SHP77 (cell line): Measurements from ENCODE around the gene SDR39U1.

ENCODE experiments used
- DNase-seq, 2 experiments: peaks; one replicate each; lab custom pipeline; 2025; lab: John Stamatoyannopoulos, UW

The SDR39U1 gene

GRCh38 chr14:24443053-24443665 lies 583 bp upstream of the SDR39U1 start:
- no peak for DNase-seq

DNA sequence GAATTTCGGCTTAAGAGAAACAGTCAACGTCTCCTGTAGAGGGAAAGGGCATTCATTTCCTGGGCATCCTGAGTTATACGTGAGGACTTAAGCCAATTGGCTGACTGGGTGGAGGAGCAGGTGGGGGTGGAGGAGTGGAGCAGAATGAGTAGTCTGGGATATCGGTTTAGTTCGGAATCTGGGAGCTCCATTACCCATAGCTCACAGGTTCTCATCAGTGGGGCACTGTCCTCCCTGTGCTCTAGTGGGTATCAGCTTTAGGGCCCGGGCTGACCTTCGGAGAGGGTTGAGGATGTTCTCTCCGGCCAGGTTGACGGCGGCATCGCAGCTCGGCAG lies 704 bp downstream of the SDR39U1 start:
- DNase-seq, result peak in 1 of 2 experiments; percentile 69

GRCh38 chr14:24441485-24441884 lies 1.1 kb downstream of the SDR39U1 start:
- no peak for DNase-seq

- DNase-seq, result no peak
Observed at GRCh38 chr14:24440606-24441399, 1.8 kb downstream of the SDR39U1 start.

DNA sequence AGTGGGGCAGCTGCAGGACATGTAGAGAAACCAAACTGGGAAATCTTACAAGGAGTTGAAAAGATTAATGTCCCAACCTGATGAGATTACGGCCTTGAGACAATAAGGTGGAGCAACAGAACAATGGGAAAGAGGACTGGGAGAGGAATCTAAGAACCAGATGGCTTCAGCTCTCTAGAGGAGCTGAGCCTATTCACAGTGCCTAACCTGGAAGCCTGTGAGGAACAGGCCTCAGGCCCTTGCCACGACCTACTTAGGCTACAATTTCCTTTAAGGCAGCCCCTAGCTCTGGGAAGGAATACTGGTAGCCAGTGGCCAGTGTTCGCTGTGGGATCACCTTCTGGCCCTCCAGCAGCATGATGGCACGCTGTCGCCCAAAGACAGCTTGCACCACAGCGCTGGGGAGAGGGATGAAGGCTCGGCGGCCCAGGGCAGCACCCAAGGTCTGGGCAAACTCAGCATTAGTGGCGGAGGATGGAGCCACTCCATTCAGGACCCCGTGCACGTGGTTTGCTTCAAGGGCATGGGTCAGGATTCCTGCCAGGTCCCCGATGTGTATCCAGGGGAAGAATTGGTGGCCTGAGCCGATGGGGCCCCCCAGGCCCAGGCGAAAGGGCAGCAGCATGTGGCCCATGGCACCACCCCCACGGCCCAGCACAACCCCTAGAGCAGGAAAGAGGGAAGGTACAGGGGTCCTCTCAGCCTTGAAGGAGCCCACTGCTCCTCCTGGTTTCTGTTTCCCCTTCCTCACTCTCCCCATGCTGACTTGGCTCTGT lies 2.6 kb downstream of the SDR39U1 start:
- no peak for DNase-seq

- DNase-seq, result no peak
Observed at GRCh38 chr14:24439257-24439656, 3.3 kb downstream of the SDR39U1 start.

GRCh38 chr14:24438223-24439097 lies 4.1 kb downstream of the SDR39U1 start:
- DNase-seq, result no peak

DNA sequence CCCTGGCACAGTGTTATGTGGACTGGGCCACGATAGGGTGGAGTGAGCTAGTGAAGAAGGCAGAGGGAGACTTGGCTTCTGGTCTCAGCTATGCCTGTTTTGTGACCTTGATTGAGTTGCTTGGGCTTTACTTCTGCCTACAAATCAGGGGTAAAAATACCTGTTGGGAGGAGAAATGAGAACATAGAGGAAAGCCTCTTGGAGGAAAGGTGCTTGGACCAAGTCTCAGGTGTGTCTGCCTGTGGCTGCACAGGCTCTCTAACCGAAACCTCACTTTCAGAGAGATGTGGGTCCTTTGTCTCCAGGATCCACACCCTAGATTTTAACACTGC lies 4.9 kb downstream of the SDR39U1 start:
- DNase-seq, result no peak

DNA sequence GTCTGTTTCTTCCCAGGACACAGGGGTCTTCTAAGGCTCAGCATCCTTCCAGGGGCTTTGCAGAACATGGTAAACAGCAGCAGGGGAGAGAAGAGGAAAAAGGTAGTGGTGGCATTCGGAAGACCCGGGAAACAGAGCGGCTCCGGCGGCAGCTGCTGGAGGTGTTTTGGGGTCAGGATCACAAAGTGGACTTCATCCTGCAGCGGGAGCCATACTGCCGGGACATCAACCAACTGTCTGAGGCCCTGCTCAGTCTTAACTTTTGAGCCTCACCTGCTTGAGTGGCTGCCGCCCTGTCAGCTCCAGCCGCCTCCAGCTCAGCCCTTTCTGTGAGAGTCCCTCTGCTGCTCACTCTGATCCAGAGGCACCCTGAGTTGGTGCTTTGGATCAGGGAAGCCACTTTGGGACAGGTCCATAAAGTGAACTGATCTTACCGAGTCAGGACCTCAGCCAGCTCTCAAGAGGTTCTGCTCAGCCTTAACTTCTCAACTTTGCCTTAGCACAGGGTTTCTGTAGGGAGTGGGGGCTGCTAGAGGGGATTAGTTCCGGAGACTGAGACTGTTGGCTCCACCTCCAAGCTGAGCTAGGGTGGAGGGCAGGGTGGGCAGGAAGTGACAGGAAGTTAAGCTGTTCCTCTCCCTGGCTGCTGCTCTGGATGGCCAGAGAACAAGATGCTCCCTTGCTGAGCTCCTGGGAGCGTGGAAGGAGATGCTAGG lies 5.4 kb downstream of the SDR39U1 start:
- no peak for DNase-seq

DNA sequence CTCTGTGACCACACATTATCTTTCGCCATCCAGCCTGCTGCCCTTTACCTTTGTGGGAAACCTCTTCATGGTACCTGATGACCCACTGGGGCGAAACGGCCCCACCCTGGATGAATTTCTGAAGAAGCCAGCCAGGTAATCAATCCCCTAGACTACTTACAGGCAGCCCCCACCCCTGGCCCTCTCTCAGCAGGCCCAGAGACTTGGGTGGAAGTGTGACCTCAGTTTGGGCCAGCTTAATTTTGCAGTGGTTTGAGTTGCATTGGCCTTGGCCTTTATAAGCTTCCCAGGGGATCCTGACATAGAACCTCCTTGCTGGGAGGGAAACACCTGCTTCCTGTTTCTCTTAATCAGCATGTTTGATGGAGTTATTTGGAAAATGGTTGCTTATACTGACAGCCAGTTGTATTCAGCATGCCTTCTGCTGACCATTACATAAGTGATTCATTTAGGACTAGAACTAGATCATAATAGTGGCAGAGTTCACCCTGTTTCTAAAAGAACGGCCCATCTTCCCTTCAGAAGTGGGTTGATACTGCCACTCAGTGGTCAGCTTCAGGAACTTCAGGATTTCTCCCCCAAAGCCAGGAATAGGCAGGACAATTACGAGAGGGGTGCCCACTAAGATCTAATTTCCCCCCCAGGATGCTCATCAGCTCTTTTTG lies 6.1 kb downstream of the SDR39U1 start:
- DNase-seq, result peak; percentile 58 to 62

GRCh38 chr14:24435998-24436354 lies 6.6 kb downstream of the SDR39U1 start:
- no peak for DNase-seq

DNA sequence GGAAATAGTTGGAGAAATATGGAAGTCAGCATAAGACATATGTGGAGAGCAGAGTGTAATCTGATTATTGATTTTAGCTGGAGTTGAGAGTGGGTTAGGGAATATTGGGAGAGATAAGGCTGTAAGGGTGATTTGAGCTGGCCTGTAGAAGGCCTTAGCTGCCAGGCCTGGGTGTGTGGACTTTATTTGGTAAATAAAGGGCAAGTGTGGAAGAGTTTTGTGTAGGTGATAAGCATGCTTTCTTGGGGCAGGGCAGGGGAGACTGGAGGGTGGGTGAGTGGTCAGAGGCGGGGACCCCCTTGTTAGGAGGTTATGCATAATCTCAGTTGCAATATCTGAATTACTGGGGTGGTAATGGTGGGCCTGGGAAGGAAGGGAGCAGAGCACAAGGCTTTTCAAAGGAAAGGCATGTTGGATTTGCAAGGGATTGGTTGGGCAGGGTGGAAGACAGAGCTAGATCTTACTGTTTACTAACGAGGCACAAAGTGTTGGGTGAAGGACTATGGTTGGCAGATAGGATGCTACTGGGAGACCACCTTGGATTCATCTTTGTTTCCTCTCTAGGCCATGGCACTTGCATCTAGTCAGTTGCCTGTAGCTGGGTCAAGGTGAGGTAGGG lies 7.3 kb downstream of the SDR39U1 start:
- DNase-seq, result no peak

DNA sequence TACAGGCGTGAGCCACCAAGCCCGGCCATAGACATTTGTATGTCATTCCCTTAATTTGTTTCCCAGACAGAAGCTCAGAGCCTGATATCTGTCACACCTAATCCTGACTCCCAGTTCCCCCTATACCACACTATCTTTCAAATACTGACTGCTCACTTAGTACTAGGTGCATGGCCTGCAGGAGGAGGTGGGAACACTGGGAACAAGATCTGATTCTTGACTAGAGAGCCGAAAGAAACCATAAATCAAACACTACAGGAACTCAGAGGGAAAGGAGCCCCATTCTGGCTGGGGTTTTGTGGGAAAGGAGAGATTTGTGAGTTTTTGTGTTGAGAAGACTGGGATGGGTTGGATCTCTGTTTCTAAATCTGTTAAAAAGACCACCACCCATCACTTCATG lies 7.9 kb downstream of the SDR39U1 start:
- no peak for DNase-seq

DNA sequence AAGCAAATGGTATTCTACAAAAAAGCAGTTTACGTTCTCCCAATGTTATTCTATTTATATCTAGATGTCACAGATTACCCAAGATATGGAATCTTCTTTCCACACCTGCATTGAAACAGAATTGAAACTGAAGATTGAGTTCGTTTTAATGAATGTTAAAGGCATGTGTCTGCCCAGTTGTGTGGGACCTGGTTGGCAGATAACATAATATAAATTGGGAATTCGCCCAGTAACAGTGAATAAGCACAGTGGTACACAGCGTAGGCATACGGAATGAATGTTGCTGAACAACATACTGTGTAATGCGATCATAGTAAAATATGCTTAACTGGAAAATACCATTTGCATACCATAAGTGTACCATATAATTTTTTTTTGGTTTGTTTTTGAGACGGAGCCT lies 8.5 kb downstream of the SDR39U1 start:
- no peak for DNase-seq

- DNase-seq, result no peak
Observed at GRCh38 chr14:24432259-24433131, 10.1 kb downstream of the SDR39U1 start.

GRCh38 chr14:24431569-24432258 lies 10.9 kb downstream of the SDR39U1 start:
- DNase-seq, result peak; percentile 87 to 94

- DNase-seq, result no peak
Observed at GRCh38 chr14:24430682-24431568, 11.7 kb downstream of the SDR39U1 start.

DNA sequence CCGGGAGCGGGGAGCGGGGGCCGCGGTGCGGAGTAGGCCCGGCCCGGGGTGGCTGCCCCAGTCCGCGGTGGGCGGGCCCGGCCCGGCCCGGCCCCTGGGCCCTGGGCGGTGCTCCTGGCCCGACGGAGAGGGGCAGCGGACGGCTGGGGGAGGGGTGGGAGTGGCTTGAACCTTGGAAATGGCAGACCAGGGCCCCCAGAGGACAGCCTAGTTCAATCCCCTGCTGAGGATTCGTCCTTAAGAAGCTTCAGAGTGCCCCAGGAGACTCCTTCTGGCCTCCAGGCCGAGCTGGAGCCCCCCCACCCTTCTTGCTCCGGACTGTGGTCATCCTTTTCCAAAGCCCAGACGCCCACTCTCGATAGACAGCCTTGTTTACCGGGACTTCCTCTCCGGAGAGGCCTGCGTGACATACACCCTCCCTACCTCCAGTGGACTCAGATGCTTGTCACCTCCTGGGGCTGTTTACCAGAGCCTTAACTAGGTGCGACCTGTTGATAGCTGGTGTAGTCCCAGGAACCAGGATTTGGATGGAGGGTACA lies 12.4 kb downstream of the SDR39U1 start:
- peak; percentile 34 to 68 for DNase-seq
